Erythroblast (primary cell): Measurements from ENCODE around the gene PDZK1IP1.

Experiments
- GATA1 ChIP-seq: IDR thresholded peaks from 2 replicates; pipeline ENCODE4 v1.6.1; 2011; ENCODE audit warnings: low read depth, mild to moderate bottlenecking, control low read depth, low read length, moderate library complexity
- POLR2A ChIP-seq: IDR thresholded peaks from 2 replicates; pipeline ENCODE4 v1.6.1; 2011; ENCODE audit warnings: mild to moderate bottlenecking, low read length

DNA sequence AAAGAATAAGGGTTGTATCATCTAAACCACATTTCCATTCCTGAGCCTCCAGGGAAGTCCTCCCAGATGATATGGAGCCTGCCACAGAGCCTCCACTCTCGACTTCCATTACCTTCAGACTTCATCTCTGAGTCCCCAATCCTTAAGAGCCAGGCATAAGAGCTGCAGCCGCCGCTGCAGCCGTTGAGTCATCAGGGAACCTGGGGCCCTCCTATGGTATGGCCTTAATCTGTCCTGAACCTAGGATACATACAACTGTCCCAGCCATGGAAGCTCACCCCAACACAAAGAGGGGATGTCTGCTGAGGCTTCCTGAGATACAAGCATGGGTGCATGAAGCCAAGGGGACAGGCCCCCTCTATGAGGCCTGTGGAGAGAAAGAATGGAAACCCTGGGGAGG, 25.9 kb upstream of the PDZK1IP1 start:
- peak; percentile 36 for TF ChIP-seq POLR2A
- TF ChIP-seq GATA1, result no peak
